Activated naive CD4-positive, alpha-beta T cell treated with anti-CD3 and anti-CD28 coated beads, Interleukin-2, amount 50 U/mL, for 72 hours (primary cell): ENCODE results near the gene MTOR. TPM values are rescaled to one million over a fixed set of nuclear protein-coding genes. Genes with fewer than 3 reads are reported as not detected.
A peak's percentile ranks its signal among the peaks of the same experiment; 100 is the strongest.
"Not testable (repeated sequence)": the region's sequence is repeated elsewhere in the genome, so short reads cannot be mapped to it uniquely, and the experiment has no call there.

Experiments used
- ATAC-seq, 2 donors: fragments of 150-1000 bp; cut with Tn5 transposase; 2 replicates each; pipeline ENCODE4 v1.10.0; 2021; ENCODE audit warnings: mild to moderate bottlenecking in 2 of 2, moderate library complexity in 2 of 2
- DNase-seq, 2 donors: peaks; one replicate each; pipeline ENCODE4 v3.0.0; 2021 to 2022; ENCODE audit warnings: low spot score in 2 of 2
- H3K27ac Mint-ChIP-seq, 2 donors: one replicate each; pipeline ENCODE4 v1.8.0; 2022; ENCODE audit warnings: mild to moderate bottlenecking in 2 of 2, mixed read lengths in 2 of 2
- H3K36me3 Mint-ChIP-seq, 2 donors: one replicate each; pipeline ENCODE4 v1.8.0; 2022; ENCODE audit warnings: mixed read lengths in 2 of 2
- H3K9me3 Mint-ChIP-seq, 2 donors: one replicate each; pipeline ENCODE4 v1.8.0; 2022; ENCODE audit warnings: mixed read lengths in 2 of 2
- total RNA-seq, 2 donors: library from RNA; stranded (reverse); gene quantifications; one replicate each; pipeline ENCODE4 v1.2.3, GENCODE V29; 2022

Gene MTOR
- total RNA-seq, 2 donors from 2014 or later: 32.7 to 46.1 TPM

DNA sequence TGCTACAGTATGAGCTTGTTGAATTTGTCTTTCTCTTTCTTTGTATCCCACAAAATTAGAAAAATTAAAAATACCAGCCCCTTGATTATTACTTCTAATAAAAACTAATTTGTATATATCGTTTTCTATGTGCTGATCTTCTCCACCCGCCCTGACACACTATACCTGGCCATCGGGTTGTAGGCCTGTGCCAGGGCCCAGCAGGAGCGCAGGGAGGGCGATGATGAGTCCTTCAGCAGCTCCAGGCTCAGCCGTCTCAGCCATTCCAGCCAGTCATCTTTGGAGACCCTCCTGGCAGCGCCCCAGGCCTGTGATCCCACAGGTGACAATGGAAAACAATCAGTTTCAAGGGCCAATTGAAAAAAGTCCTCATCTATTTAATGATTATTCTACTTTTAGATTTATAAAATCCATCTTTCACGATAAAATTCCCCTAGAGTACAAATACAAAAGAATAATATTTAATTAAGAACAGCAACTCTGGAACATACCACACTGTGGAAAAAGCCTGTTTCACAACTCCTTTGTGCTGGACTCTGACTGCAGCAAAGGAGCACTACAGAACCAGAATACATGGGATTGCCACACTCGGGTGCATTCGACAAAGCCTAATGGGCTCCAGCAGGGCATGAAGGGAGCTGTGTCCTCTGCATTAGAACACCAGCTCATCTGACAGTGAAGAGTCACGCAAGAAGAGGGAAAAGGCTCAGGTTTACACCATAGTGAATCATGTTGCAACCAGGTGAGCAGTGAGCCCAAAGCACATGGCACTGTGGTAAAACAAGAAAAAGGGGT lies 57.8 kb downstream of the MTOR start:
- Mint-ChIP-seq H3K36me3 (peaks cover 0 to 4% of the 10 kb centered on the region in 2 donors), H3K9me3 (no peaks in the 10 kb centered on the region)

GRCh38 chr1:11198851-11199594 lies 63.3 kb downstream of the MTOR start:
- H3K9me3 Mint-ChIP-seq: no peaks in the 10 kb centered on the region
- ATAC-seq: no peak
- H3K36me3 Mint-ChIP-seq: peaks cover 4 to 13% of the 10 kb centered on the region in 2 donors
- no peak for DNase-seq
- no peak overlapping the region for H3K27ac Mint-ChIP-seq

More for the DNA sequence above, 57.8 kb downstream of the MTOR start:
- no peak for ATAC-seq
- DNase-seq: no peak
- H3K27ac Mint-ChIP-seq: no peak overlapping the region

DNA sequence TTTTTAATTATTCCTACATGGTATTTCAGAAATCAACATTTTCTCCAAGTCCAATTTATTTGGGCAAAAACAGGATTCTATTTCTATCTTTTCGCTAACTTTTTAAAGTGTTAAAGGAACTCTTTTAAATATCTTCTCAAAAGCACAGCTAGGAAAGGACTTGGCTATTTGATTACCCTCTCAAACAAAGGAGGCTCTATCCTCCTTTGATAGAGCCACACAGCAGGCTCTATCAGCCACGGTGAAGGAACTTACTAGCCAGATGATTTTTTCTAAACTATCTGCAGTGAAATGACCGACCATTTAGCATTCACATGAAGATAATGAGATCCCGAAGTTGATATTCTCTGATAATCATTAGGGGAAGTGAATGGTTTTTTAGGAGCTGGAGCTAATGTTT lies 64.1 kb downstream of the MTOR start:
- DNase-seq: no peak
- Mint-ChIP-seq H3K27ac (no peak overlapping the region), H3K36me3 (peaks cover 0 to 13% of the 10 kb centered on the region in 2 donors), H3K9me3 (no peaks in the 10 kb centered on the region)
- ATAC-seq: no peak

DNA sequence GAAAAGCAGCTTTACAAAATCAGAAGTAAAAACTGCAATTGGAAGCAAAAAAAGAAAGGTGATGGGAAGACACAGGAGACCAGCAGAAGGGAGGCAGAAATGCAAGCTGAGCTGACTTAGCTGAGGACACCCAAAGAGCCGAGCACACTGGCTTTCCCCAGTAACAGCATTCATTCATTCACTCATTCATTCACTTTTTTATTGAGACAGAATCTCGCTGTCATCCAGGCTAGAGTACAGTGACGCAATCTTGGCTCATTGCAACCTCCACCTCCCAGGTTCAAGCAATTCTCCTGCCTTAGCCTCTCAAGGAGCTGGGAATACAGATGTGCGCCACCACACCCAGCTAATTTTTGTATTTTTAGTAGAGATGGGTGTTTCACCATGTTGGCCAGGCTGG lies 65.0 kb downstream of the MTOR start:
- no peak for ATAC-seq
- DNase-seq: no peak
- H3K27ac Mint-ChIP-seq: no peak overlapping the region
- H3K9me3 Mint-ChIP-seq: no peaks in the 10 kb centered on the region
- peaks cover 0 to 13% of the 10 kb centered on the region in 2 donors for H3K36me3 Mint-ChIP-seq

- no peak for DNase-seq
- no peak for ATAC-seq
- Mint-ChIP-seq H3K9me3 (no peaks in the 10 kb centered on the region), H3K27ac (peak overlapping the region in 1 of 2 donors; percentile 1), H3K36me3 (peaks cover 0 to 13% of the 10 kb centered on the region in 2 donors)
Observed at GRCh38 chr1:11196945-11197344, 65.4 kb downstream of the MTOR start.

DNA sequence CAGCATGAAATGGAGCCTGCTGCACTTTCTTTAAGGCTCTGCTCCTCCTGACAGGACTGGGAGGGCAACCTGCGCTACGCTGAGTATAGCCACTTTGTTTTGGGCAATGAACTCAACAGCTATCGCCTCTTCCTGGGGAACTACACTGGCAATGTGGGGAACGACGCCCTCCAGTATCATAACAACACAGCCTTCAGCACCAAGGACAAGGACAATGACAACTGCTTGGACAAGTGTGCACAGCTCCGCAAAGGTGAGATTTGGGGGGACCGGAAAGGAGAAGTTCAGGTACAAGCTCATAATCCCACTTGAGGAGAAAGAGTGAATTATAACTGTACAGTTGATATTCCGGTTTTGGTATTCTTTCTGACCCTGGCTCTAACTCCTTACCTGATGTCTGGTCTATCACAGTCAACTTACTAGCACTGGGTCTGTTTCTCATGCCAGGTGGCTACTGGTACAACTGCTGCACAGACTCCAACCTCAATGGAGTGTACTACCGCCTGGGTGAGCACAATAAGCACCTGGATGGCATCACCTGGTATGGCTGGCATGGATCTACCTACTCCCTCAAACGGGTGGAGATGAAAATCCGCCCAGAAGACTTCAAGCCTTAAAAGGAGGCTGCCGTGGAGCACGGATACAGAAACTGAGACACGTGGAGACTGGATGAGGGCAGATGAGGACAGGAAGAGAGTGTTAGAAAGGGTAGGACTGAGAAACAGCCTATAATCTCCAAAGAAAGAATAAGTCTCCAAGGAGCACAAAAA lies 67.8 kb downstream of the MTOR start:
- DNase-seq: no peak
- Mint-ChIP-seq H3K27ac (no peak overlapping the region), H3K36me3 (peaks cover 0 to 13% of the 10 kb centered on the region in 2 donors), H3K9me3 (no peaks in the 10 kb centered on the region)
- ATAC-seq: no peak

GRCh38 chr1:11193376-11193775 lies 69.0 kb downstream of the MTOR start:
- H3K27ac Mint-ChIP-seq: no peak overlapping the region
- no peaks in the 10 kb centered on the region for H3K9me3 Mint-ChIP-seq
- H3K36me3 Mint-ChIP-seq: peaks cover 0 to 5% of the 10 kb centered on the region in 2 donors

DNA sequence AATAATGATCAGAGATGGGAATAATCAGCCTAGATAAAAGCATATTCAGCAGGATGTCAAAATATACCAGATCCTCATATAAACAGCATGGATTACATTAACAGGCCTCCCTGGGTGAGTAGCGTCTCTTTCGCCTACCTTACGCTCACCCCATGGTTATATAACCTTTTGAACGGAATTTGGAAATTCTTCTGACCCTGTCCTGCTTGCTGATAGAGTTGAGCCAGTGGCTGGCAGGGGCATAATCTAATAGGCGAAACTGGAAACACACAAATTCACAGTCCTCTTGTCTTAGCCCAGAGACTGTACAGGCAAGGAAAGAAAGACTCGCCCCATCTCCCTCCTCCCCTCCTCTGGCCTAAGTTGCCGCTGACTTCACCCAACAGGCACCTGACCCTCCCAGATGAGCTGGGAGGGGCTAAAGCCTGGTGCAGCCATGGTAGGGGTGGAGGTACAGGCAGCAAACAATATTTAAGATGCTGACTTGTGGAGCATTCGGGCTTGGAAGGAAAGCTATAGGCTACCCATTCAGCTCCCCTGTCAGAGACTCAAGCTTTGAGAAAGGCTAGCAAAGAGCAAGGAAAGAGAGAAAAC lies 73.4 kb downstream of the MTOR start, which contains the start of gene ANGPTL7:
TSS of gene ANGPTL7 (plus strand) at position 498 of the 594 bp plus-strand sequence. CDS start 225 bp downstream, outside the sequence.
- no peak for DNase-seq
- no peaks in the 10 kb centered on the region for H3K9me3 Mint-ChIP-seq
- ATAC-seq: no peak
- H3K36me3 Mint-ChIP-seq: no peaks in the 10 kb centered on the region
- peak within 1 kb of the TSS; percentile 34 to 86 for H3K27ac Mint-ChIP-seq

More at GRCh38 chr1:11193376-11193775, 69.0 kb downstream of the MTOR start:
- DNase-seq: no peak
- ATAC-seq: no peak

- ATAC-seq: no peak
- Mint-ChIP-seq H3K9me3 (no peaks in the 10 kb centered on the region), H3K27ac (peak overlapping the region; percentile 34 to 44), H3K36me3 (no peaks in the 10 kb centered on the region)
- no peak for DNase-seq
Observed at GRCh38 chr1:11188381-11188780, 74.0 kb downstream of the MTOR start.

- no peaks in the 10 kb centered on the region for H3K9me3 Mint-ChIP-seq
- DNase-seq: no peak
- no peak for ATAC-seq
- no peaks in the 10 kb centered on the region for H3K36me3 Mint-ChIP-seq
- H3K27ac Mint-ChIP-seq: peak overlapping the region in 1 of 2 donors; percentile 44
Observed at GRCh38 chr1:11187931-11188330, 74.4 kb downstream of the MTOR start.

GRCh38 chr1:11187494-11187893 lies 74.9 kb downstream of the MTOR start:
- Mint-ChIP-seq H3K27ac (no peak overlapping the region), H3K36me3 (no peaks in the 10 kb centered on the region), H3K9me3 (no peaks in the 10 kb centered on the region)
- ATAC-seq: no peak
- no peak for DNase-seq

GRCh38 chr1:11187000-11187399 lies 75.4 kb downstream of the MTOR start:
- ATAC-seq (no peak), DNase-seq (no peak)
- no peaks in the 10 kb centered on the region for H3K36me3 Mint-ChIP-seq
- H3K9me3 Mint-ChIP-seq: no peaks in the 10 kb centered on the region
- H3K27ac Mint-ChIP-seq: no peak overlapping the region

GRCh38 chr1:11184973-11185372 lies 77.4 kb downstream of the MTOR start:
- H3K36me3 Mint-ChIP-seq: no peaks in the 10 kb centered on the region
- no peaks in the 10 kb centered on the region for H3K9me3 Mint-ChIP-seq

GRCh38 chr1:11182884-11183283 lies 79.5 kb downstream of the MTOR start:
- no peak for ATAC-seq
- no peaks in the 10 kb centered on the region for H3K36me3 Mint-ChIP-seq
- no peak overlapping the region for H3K27ac Mint-ChIP-seq
- no peaks in the 10 kb centered on the region for H3K9me3 Mint-ChIP-seq
- no peak for DNase-seq

More at GRCh38 chr1:11184973-11185372, 77.4 kb downstream of the MTOR start:
- H3K27ac Mint-ChIP-seq: peak overlapping the region in 1 of 2 donors; percentile 48
- ATAC-seq (no peak), DNase-seq (no peak)

DNA sequence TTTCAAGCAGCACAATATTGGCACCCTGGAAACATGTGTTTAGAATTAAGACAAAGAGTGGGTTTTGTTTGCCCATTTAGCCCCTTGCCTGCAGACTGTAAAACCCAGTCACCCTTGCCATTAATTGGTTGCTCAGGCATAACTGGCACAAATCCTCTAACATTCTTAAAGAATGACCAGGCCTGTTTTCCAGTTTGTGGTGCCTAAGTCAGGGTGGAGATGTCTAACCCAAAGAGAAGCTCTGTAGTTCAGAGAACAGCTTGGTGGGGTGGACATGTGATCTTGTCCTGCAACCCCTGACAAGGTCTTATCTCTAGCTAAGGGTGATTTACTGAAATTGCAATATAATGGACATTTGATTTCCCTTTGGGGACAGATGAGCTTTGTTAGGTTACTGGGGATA lies 82.0 kb downstream of the MTOR start:
- Mint-ChIP-seq H3K36me3 (no peaks in the 10 kb centered on the region), H3K9me3 (no peaks in the 10 kb centered on the region), H3K27ac (no peak overlapping the region)
- no peak for DNase-seq
- no peak for ATAC-seq

DNA sequence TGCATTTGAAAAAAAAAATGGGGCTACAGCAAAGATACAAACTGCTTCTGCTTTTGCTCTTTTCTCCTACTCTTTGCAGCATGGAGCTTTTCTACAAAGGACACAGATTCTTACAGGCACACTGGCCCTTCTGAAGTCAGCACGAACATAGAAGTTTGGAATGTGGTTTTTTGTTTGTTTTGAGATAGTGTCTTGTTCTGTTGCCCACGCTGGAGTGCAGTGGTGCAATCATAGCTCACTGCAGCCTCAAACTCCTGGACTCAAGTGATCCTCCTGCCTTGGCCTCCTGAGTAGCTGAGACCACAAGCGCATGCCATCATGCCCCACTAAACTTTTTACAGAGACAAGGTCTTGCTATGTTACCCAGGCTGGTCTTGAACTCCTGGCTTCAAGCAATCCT lies 82.6 kb downstream of the MTOR start:
- H3K36me3 Mint-ChIP-seq, ATAC-seq, DNase-seq, H3K9me3 Mint-ChIP-seq, H3K27ac Mint-ChIP-seq: not testable (repeated sequence)
